ENCODE measurements around the gene SCCPDH. TPM values are rescaled to one million over a fixed set of nuclear protein-coding genes. Genes with fewer than 3 reads are reported as not detected.

The SCCPDH gene
- total and polyA plus RNA-seq, 5 donors from 2014 or later, result 1.5 to 5.0 (median 3.3) TPM

DNA sequence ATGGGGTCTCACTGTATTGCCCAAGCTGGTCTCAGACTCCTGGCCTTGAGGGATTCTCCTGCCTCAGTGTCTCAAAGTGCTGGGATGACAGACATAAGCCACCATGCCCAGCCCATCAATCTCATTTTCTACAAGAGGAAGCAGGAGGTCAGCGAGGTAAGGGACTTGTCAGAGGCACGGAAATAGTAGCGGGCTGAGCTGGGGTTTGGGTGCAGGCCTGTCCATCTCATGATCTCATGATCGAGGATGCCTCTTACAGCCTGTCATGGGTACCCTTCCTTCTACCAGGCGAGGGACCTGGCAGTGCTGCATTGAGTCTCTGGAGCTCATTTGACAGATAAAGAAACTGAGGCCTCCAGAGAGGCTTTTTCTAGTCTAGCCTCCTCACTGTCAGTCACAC is 28.5 kb upstream of the SCCPDH start:
- Histone ChIP-seq H3K4me1 (ENCODE audit: control insufficient read depth, insufficient read depth, low read length, poor library complexity, severe bottlenecking) (peaks cover 9% of the 10 kb centered on the region), H3K27ac (ENCODE audit: insufficient read depth, low read length, poor library complexity, severe bottlenecking) (no peak overlapping the region), H3K36me3 (ENCODE audit: control insufficient read depth, insufficient read depth, low read length) (no peaks in the 10 kb centered on the region), H3K4me3 (ENCODE audit: low read depth, low read length) (no peak overlapping the region), H3K27me3 (ENCODE audit: control insufficient read depth, insufficient read depth, low read length) (no peaks in the 10 kb centered on the region), H3K9me3 (ENCODE audit: control insufficient read depth in 2 of 2, low read length in 2 of 2) (no peaks in the 10 kb centered on the region)
- no peaks in the 10 kb centered on the region for H3K36me3 Mint-ChIP-seq
- H3K4me3 Mint-ChIP-seq, result no peak overlapping the region
- DNase-seq, result no peak
- H3K27ac Mint-ChIP-seq, result no peak overlapping the region
- H3K9me3 Mint-ChIP-seq, result peaks cover 0 to 6% (median 1%) of the 10 kb centered on the region in 7 donors
- H3K27me3 Mint-ChIP-seq, result no peaks in the 10 kb centered on the region
- H3K4me1 Mint-ChIP-seq, result peaks cover 6 to 13% (median 9%) of the 10 kb centered on the region in 4 donors
- no peak for ATAC-seq (ENCODE audit: low read depth in 2 of 2)

DNA sequence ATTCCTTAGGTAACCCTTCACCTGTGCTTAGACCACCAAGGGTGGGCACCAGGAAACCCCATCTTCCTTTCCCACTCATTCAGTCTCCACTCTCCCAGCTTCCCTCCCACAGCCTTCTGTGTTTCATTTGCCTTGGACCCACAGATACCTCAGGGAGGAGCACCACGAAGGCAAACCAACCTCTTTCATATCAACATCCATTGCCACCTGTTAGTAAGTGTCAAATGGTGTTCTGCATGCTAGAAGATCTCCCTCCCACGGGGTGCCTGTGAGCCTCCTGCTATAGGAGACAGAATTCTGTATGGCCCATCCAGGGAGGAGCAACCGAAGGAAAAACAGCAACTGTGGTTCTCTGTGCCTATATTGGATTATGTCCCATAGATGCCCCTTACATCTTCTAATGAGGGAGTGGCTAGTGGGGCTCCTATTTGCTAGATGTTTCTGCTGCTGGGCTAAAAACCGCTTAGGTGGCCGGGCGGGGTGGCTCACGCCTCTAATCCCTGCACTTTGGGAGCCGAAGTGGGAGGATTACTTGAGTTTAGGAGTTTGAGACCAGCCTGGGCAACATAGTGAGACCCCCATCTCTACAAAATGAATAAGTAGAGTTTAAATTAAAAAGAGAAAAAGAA is 25.6 kb upstream of the SCCPDH start:
- peak overlapping the region; percentile 5 to 81 (median 70) for H3K4me3 Mint-ChIP-seq
- peaks cover 6 to 13% (median 9%) of the 10 kb centered on the region in 4 donors for H3K4me1 Mint-ChIP-seq
- H3K27ac ChIP-seq (ENCODE audit: insufficient read depth, low read length, poor library complexity, severe bottlenecking), result peak overlapping the region; percentile 35
- ATAC-seq (ENCODE audit: low read depth in 2 of 2) (no peak), DNase-seq (no peak)
- H3K27me3 Mint-ChIP-seq, result peaks cover 5% of the 10 kb centered on the region
- peaks cover 0 to 1% (median 0%) of the 10 kb centered on the region in 7 donors for H3K9me3 Mint-ChIP-seq
- H3K9me3 ChIP-seq (ENCODE audit: control insufficient read depth in 2 of 2, low read length in 2 of 2), result no peaks in the 10 kb centered on the region
- no peaks in the 10 kb centered on the region for H3K36me3 Mint-ChIP-seq
- H3K36me3 ChIP-seq (ENCODE audit: control insufficient read depth, insufficient read depth, low read length), result no peaks in the 10 kb centered on the region
- H3K27ac Mint-ChIP-seq, result peak overlapping the region in 2 of 3 donors; percentile 6 to 63
- no peaks in the 10 kb centered on the region for H3K27me3 ChIP-seq (ENCODE audit: control insufficient read depth, insufficient read depth, low read length)
- H3K4me1 ChIP-seq (ENCODE audit: control insufficient read depth, insufficient read depth, low read length, poor library complexity, severe bottlenecking), result peaks cover 9% of the 10 kb centered on the region
- peak overlapping the region; percentile 76 for H3K4me3 ChIP-seq (ENCODE audit: low read depth, low read length)

DNA sequence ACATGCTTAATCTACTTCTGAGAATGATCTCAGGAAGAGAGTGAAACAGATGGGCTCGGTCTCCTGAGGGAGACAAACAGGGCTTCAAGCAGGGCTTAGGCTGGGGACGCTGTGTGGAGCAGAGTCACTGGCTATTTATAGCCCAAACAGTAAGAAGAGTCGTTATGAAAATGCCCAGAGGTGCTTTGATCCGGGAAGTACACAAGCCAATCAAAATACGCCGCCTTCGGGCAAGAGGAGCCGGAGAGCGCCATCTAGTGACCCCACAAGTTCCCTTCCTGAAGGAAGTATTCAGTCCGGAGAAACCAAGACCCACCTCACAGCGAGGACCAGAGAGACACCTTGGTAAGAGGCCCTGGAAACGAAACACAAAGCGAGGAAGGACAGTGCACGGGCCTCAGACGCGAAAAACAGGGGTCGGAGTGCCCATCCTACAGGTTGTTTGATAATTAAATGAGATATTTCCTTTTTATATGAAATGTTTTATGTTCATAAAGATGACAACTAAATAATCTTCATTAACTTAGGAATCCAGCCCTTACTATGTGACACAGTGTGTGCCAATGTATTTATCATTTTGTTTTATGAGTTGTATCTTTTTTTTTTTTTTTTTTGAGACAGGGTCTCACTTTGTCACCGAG is 25.0 kb upstream of the SCCPDH start:
- H3K9me3 ChIP-seq (ENCODE audit: control insufficient read depth in 2 of 2, low read length in 2 of 2), result no peaks in the 10 kb centered on the region
- peak; percentile 70 to 91 (median 75) for DNase-seq
- Mint-ChIP-seq H3K9me3 (peaks cover 0 to 1% (median 0%) of the 10 kb centered on the region in 7 donors), H3K4me1 (peaks cover 6 to 13% (median 9%) of the 10 kb centered on the region in 4 donors), H3K27me3 (peaks cover 12% of the 10 kb centered on the region), H3K27ac (peak overlapping the region in 2 of 3 donors; percentile 6 to 63), H3K4me3 (peak overlapping the region; percentile 5 to 81 (median 70)), H3K36me3 (no peaks in the 10 kb centered on the region)
- peak overlapping the region; percentile 35 for H3K27ac ChIP-seq (ENCODE audit: insufficient read depth, low read length, poor library complexity, severe bottlenecking)
- ATAC-seq (ENCODE audit: low read depth in 2 of 2), result peak; percentile 89 to 92
- H3K36me3 ChIP-seq (ENCODE audit: control insufficient read depth, insufficient read depth, low read length), result no peaks in the 10 kb centered on the region
- peak overlapping the region; percentile 76 for H3K4me3 ChIP-seq (ENCODE audit: low read depth, low read length)
- H3K27me3 ChIP-seq (ENCODE audit: control insufficient read depth, insufficient read depth, low read length), result no peaks in the 10 kb centered on the region
- peaks cover 9% of the 10 kb centered on the region for H3K4me1 ChIP-seq (ENCODE audit: control insufficient read depth, insufficient read depth, low read length, poor library complexity, severe bottlenecking)

DNA sequence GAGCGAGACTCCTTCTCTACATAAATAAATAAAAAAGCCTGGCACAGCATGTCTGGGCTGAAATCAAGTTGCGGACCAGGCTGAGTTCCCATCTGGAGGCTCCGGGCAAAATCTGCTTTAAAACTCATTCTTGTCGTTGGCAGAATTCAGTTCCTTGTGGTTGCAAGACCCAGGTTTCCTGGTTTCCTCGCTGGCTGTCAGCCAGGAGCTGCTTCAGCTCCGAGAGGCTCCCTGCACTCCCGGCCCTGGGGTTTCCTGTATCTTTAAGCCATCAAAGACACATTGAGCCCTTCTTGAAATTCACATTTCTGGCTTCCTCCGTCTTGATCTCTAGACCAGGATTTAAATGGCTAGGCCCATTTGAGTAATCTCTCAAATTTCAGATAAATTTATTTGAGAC is 20.6 kb upstream of the SCCPDH start:
- Mint-ChIP-seq H3K4me1 (peaks cover 6 to 13% (median 10%) of the 10 kb centered on the region in 4 donors), H3K36me3 (no peaks in the 10 kb centered on the region), H3K4me3 (no peak overlapping the region), H3K27ac (no peak overlapping the region), H3K9me3 (no peaks in the 10 kb centered on the region), H3K27me3 (peaks cover 18% of the 10 kb centered on the region)
- H3K27ac ChIP-seq (ENCODE audit: insufficient read depth, low read length, poor library complexity, severe bottlenecking), result no peak overlapping the region
- H3K4me1 ChIP-seq (ENCODE audit: control insufficient read depth, insufficient read depth, low read length, poor library complexity, severe bottlenecking), result peaks cover 9% of the 10 kb centered on the region
- no peaks in the 10 kb centered on the region for H3K27me3 ChIP-seq (ENCODE audit: control insufficient read depth, insufficient read depth, low read length)
- DNase-seq (no peak), ATAC-seq (ENCODE audit: low read depth in 2 of 2) (no peak)
- no peaks in the 10 kb centered on the region for H3K36me3 ChIP-seq (ENCODE audit: control insufficient read depth, insufficient read depth, low read length)
- no peaks in the 10 kb centered on the region for H3K9me3 ChIP-seq (ENCODE audit: control insufficient read depth in 2 of 2, low read length in 2 of 2)
- no peak overlapping the region for H3K4me3 ChIP-seq (ENCODE audit: low read depth, low read length)

DNA sequence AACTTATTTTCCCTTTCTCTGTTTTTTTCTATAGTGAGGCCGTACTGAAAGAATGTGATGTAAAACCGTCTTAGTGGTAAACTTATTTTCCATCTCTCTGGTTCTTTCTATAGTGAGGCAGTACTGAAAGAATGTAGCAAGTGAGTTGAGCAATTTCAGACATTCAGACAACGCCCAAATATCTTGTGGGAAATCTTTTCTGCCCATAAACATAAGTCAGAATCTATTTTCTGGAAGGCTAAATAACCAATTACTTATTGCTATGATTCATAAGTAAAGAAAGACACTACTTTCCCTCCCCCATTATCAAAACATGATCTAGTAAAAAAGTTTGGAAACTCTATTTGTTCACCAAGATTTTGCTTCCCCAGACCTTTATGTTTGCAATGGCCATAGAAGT is 18.8 kb upstream of the SCCPDH start:
- H3K4me1 ChIP-seq (ENCODE audit: control insufficient read depth, insufficient read depth, low read length, poor library complexity, severe bottlenecking), result no peaks in the 10 kb centered on the region
- no peak overlapping the region for H3K4me3 ChIP-seq (ENCODE audit: low read depth, low read length)
- Mint-ChIP-seq H3K27me3 (peaks cover 25% of the 10 kb centered on the region), H3K27ac (no peak overlapping the region), H3K36me3 (no peaks in the 10 kb centered on the region), H3K4me3 (no peak overlapping the region), H3K9me3 (peaks cover 0 to 4% (median 3%) of the 10 kb centered on the region in 7 donors), H3K4me1 (peaks cover 0 to 8% (median 4%) of the 10 kb centered on the region in 4 donors)
- H3K27me3 ChIP-seq (ENCODE audit: control insufficient read depth, insufficient read depth, low read length), result no peaks in the 10 kb centered on the region
- H3K27ac ChIP-seq (ENCODE audit: insufficient read depth, low read length, poor library complexity, severe bottlenecking), result no peak overlapping the region
- ATAC-seq (ENCODE audit: low read depth in 2 of 2) (no peak), DNase-seq (no peak)
- no peaks in the 10 kb centered on the region for H3K36me3 ChIP-seq (ENCODE audit: control insufficient read depth, insufficient read depth, low read length)
- H3K9me3 ChIP-seq (ENCODE audit: control insufficient read depth in 2 of 2, low read length in 2 of 2), result no peaks in the 10 kb centered on the region

DNA sequence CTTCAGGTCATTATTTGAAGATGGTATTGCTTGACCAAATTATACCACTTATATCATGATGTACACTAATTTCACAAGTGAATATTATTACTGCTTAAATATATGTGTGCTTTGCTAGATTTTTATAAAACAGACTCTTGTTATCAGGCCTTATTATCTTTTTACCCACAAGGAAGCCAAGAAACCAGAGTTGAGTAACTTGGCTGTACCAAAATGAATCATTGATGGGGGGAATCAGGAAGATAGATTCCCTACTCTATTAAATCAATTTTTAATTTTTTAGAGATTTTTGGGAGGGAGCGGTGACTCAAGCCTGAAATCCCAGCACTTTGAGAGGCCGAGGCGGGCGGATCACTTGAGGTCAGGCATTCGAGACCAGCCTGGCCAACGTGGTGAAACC is 16.0 kb upstream of the SCCPDH start:
- Mint-ChIP-seq H3K36me3 (no peaks in the 10 kb centered on the region), H3K27me3 (peaks cover 34% of the 10 kb centered on the region), H3K9me3 (peaks cover 0 to 6% (median 4%) of the 10 kb centered on the region in 7 donors), H3K4me3 (no peak overlapping the region), H3K4me1 (peaks cover 0 to 8% (median 4%) of the 10 kb centered on the region in 4 donors), H3K27ac (no peak overlapping the region)
- no peaks in the 10 kb centered on the region for H3K9me3 ChIP-seq (ENCODE audit: control insufficient read depth in 2 of 2, low read length in 2 of 2)
- H3K27me3 ChIP-seq (ENCODE audit: control insufficient read depth, insufficient read depth, low read length), result no peaks in the 10 kb centered on the region
- H3K4me3 ChIP-seq (ENCODE audit: low read depth, low read length), result no peak overlapping the region
- DNase-seq (no peak), ATAC-seq (ENCODE audit: low read depth in 2 of 2) (no peak)
- no peaks in the 10 kb centered on the region for H3K4me1 ChIP-seq (ENCODE audit: control insufficient read depth, insufficient read depth, low read length, poor library complexity, severe bottlenecking)
- no peak overlapping the region for H3K27ac ChIP-seq (ENCODE audit: insufficient read depth, low read length, poor library complexity, severe bottlenecking)
- H3K36me3 ChIP-seq (ENCODE audit: control insufficient read depth, insufficient read depth, low read length), result no peaks in the 10 kb centered on the region

DNA sequence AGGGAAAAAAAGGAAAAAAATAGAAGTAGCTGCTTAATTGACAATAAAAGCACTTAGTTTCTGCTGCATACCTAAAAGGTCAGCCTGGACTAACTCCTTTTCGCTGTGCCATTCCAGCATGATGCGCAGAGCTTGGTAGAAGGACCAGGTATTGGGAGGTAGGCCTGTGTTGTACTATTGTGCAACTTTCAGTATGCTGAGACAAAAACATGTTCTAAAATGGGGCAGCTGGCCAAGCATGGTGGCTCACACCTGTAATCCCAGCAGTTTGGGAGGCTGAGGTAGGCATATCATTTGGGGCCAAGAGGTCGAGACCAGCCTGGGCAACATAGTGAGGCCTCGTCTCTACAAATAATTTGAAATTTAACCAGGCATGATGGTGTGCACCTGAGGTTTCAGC is 15.0 kb upstream of the SCCPDH start:
- H3K36me3 Mint-ChIP-seq, result no peaks in the 10 kb centered on the region
- no peaks in the 10 kb centered on the region for H3K9me3 ChIP-seq (ENCODE audit: control insufficient read depth in 2 of 2, low read length in 2 of 2)
- DNase-seq (no peak), ATAC-seq (ENCODE audit: low read depth in 2 of 2) (no peak)
- H3K4me3 ChIP-seq (ENCODE audit: low read depth, low read length), result no peak overlapping the region
- H3K27me3 ChIP-seq (ENCODE audit: control insufficient read depth, insufficient read depth, low read length), result no peaks in the 10 kb centered on the region
- no peaks in the 10 kb centered on the region for H3K4me1 ChIP-seq (ENCODE audit: control insufficient read depth, insufficient read depth, low read length, poor library complexity, severe bottlenecking)
- peaks cover 0 to 8% (median 4%) of the 10 kb centered on the region in 4 donors for H3K4me1 Mint-ChIP-seq
- peaks cover 23% of the 10 kb centered on the region for H3K27me3 Mint-ChIP-seq
- H3K27ac ChIP-seq (ENCODE audit: insufficient read depth, low read length, poor library complexity, severe bottlenecking), result no peak overlapping the region
- peaks cover 0 to 6% (median 4%) of the 10 kb centered on the region in 7 donors for H3K9me3 Mint-ChIP-seq
- H3K4me3 Mint-ChIP-seq, result no peak overlapping the region
- no peaks in the 10 kb centered on the region for H3K36me3 ChIP-seq (ENCODE audit: control insufficient read depth, insufficient read depth, low read length)
- H3K27ac Mint-ChIP-seq, result no peak overlapping the region

All from CD4-positive, CD25-positive, alpha-beta regulatory T cell (primary cell).